Measurements from ENCODE around the gene KCP.

GRCh38 chr7:128912281-128912680, 1.8 kb upstream of the KCP start:
- TF ChIP-seq EZH2phosphoT487 (IDR thresholded peaks at IDR 0.05; ENCODE audit: borderline replicate concordance) (no peak), SIN3A (IDR thresholded peaks at IDR 0.05; ENCODE audit: low read depth) (no peak)

Data from HCT116 (cell line).